Epithelial cell of esophagus (primary cell): ENCODE measurements around the gene PDLIM5.

Source experiments
- DNase-seq: peaks from one replicate; pipeline ENCODE4 v3.0.0; 2010; ENCODE audit warnings: low read depth
- H3K4me3 ChIP-seq: 2 replicates; pipeline ENCODE4 v1.5.1; 2011; ENCODE audit warnings: mild to moderate bottlenecking, low read length, control low read depth
- CTCF ChIP-seq: IDR thresholded peaks from 2 replicates; pipeline ENCODE4 v1.5.1; 2011; ENCODE audit warnings: low read depth, mild to moderate bottlenecking, low read length, control low read depth, inconsistent platforms; ENCODE audit not compliant: insufficient read depth; ENCODE audit errors: missing control alignments

Gene PDLIM5

GRCh38 chr4:94415448-94415847, 36.3 kb upstream of the PDLIM5 start:
- no peak for DNase-seq
- no peak overlapping the region for H3K4me3 ChIP-seq
- TF ChIP-seq CTCF, result no peak

GRCh38 chr4:94416335-94416734, 35.4 kb upstream of the PDLIM5 start:
- DNase-seq, result no peak
- no peak overlapping the region for H3K4me3 ChIP-seq
- no peak for TF ChIP-seq CTCF

- H3K4me3 ChIP-seq, result no peak overlapping the region
- no peak for TF ChIP-seq CTCF
- no peak for DNase-seq
Observed at GRCh38 chr4:94416981-94417380, 34.8 kb upstream of the PDLIM5 start.

GRCh38 chr4:94419549-94419948, 32.2 kb upstream of the PDLIM5 start:
- DNase-seq, result no peak
- H3K4me3 ChIP-seq, result no peak overlapping the region
- TF ChIP-seq CTCF, result no peak

- TF ChIP-seq CTCF, result no peak
- no peak overlapping the region for H3K4me3 ChIP-seq
- DNase-seq, result peak; percentile 94
Observed at GRCh38 chr4:94419956-94420355, 31.8 kb upstream of the PDLIM5 start.

- no peak for TF ChIP-seq CTCF
Observed at GRCh38 chr4:94420356-94420755, 31.4 kb upstream of the PDLIM5 start.

GRCh38 chr4:94426783-94427182, 25.0 kb upstream of the PDLIM5 start:
- DNase-seq, result no peak
- no peak overlapping the region for H3K4me3 ChIP-seq
- TF ChIP-seq CTCF, result no peak

More at GRCh38 chr4:94420356-94420755, 31.4 kb upstream of the PDLIM5 start:
- H3K4me3 ChIP-seq, result no peak overlapping the region
- peak; percentile 10 for DNase-seq
